ENCODE measurements around the gene MAFG.

DNA sequence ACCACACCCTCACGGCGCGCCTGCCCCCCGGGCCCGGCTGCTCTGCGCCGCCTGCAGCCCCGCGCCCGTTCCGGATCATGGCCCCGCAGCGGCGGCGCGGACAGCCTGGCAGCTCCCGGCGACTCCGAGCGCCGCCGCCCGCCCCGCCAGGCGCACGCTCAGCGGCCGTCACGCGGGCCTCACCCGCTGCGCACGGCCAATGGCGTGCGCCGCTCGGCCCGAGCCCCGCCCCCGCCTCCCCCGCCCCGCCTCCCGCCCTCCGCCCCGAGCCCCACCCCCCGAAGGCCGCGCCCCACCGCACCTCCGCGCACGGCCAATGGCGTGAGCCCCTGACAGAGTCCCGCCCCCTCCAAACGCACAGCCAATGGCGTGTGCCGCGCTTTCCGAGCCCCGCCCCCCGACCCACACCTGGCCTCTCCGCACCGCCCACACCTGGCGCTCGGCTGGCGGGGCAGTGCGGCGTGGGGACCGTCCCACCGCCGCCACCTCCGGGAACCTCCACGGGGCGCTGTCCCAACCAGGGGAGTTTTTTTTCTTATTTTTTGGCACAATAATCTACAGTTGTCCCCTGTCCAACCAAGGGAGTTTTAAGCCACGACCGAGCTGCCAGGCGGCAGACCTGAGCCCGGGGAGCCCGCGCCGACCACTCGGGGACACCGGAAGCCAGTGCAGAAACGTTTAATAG is 16.1 kb downstream of the MAFG start, which contains the start of gene PCYT2:
- TF ChIP-seq, protein P1, sequence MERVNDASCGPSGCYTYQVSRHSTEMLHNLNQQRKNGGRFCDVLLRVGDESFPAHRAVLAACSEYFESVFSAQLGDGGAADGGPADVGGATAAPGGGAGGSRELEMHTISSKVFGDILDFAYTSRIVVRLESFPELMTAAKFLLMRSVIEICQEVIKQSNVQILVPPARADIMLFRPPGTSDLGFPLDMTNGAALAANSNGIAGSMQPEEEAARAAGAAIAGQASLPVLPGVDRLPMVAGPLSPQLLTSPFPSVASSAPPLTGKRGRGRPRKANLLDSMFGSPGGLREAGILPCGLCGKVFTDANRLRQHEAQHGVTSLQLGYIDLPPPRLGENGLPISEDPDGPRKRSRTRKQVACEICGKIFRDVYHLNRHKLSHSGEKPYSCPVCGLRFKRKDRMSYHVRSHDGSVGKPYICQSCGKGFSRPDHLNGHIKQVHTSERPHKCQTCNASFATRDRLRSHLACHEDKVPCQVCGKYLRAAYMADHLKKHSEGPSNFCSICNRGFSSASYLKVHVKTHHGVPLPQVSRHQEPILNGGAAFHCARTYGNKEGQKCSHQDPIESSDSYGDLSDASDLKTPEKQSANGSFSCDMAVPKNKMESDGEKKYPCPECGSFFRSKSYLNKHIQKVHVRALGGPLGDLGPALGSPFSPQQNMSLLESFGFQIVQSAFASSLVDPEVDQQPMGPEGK (CRISPR knock-in tag; IDR thresholded peaks at IDR 0.05; ENCODE audit: borderline replicate concordance), result no peak
- TF ChIP-seq TCF4 (CRISPR knock-in tag; IDR thresholded peaks at IDR 0.05; ENCODE audit: borderline replicate concordance) (no peak), SNAI2 (CRISPR knock-in tag; IDR thresholded peaks at IDR 0.05) (no peak), ESRRG (CRISPR knock-in tag; IDR thresholded peaks at IDR 0.05) (no peak), TOX (CRISPR knock-in tag; IDR thresholded peaks at IDR 0.05; ENCODE audit: borderline replicate concordance) (no peak), ZFP3 (CRISPR knock-in tag; IDR thresholded peaks at IDR 0.05) (no peak)
